Keratinocyte (primary cell): ENCODE measurements around the gene LRRC2.

Experiments used
- CTCF ChIP-seq, 3 experiments: IDR thresholded peaks in 1 of 3; conservative IDR thresholded peaks in 1 of 3; optimal IDR thresholded peaks in 1 of 3; 2 replicates in 2 of 3; 3 replicates in 1 of 3; pipeline versions ENCODE3 to v1.5.1; 2011; ENCODE audit warnings: low read length in 3 of 3, mild to moderate bottlenecking in 3 of 3, moderate library complexity in 2 of 3, control low read depth in 1 of 3, inconsistent platforms in 1 of 3; ENCODE audit not compliant: insufficient read depth in 2 of 3; ENCODE audit errors: extremely low read depth in 1 of 3
- EZH2 ChIP-seq: IDR thresholded peaks from one replicate; pipeline ENCODE4 v1.6.1; 2012; ENCODE audit warnings: inconsistent platforms, mild to moderate bottlenecking, low read length, moderate library complexity

GRCh38 chr3:46586738-46587246, 20.7 kb upstream of the LRRC2 start:
- TF ChIP-seq CTCF (optimal IDR thresholded peaks at IDR 0.05 in 1 of 3, IDR thresholded peaks at IDR 0.05 in 1 of 3, conservative IDR thresholded peaks at IDR 0.05 in 1 of 3; ENCODE audit: extremely low read depth in 1 of 3, insufficient read depth in 2 of 3, low read length in 3 of 3) (no peak), EZH2 (no peak)
